OCI-LY1 (cell line): ENCODE measurements around the gene PIK3R1.

Experiments used
- H2AFZ ChIP-seq: fragments of 200-600 bp; sonication (generic), shearing (Covaris generic); 2 replicates; pipeline ENCODE4 v1.6.0; 2014; ENCODE audit warnings: antibody characterized with exemption, mild to moderate bottlenecking, low read length
- H3F3A ChIP-seq: fragments of 200-600 bp; sonication (generic), shearing (Covaris generic); 2 replicates; pipeline ENCODE4 v1.6.0; 2014; ENCODE audit warnings: mild to moderate bottlenecking, antibody characterized with exemption, low read length, moderate library complexity; ENCODE audit not compliant: insufficient read depth
- H3K27ac ChIP-seq: fragments of 200-600 bp; sonication (generic); 2 replicates; pipeline ENCODE4 v1.5.1; 2014; ENCODE audit warnings: low read length, mixed run types, mild to moderate bottlenecking, low read depth; ENCODE audit not compliant: poor library complexity, severe bottlenecking
- H3K27me3 ChIP-seq: fragments of 200-600 bp; sonication (generic); 2 replicates; pipeline ENCODE4 v1.6.0; 2014; ENCODE audit warnings: antibody characterized with exemption, mild to moderate bottlenecking, low read length, moderate library complexity; ENCODE audit not compliant: insufficient read depth
- H3K36me3 ChIP-seq: fragments of 200-600 bp; sonication (generic); 2 replicates; pipeline ENCODE4 v1.6.1; 2014; ENCODE audit warnings: mild to moderate bottlenecking, antibody characterized with exemption, low read length, moderate library complexity, mixed read lengths; ENCODE audit not compliant: insufficient read depth
- H3K4me1 ChIP-seq: fragments of 200-600 bp; sonication (generic); 2 replicates; pipeline ENCODE4 v1.5.1; 2014; ENCODE audit warnings: mild to moderate bottlenecking, low read length, moderate library complexity; ENCODE audit not compliant: insufficient read depth, severe bottlenecking
- H3K4me2 ChIP-seq: fragments of 200-600 bp; sonication (generic), shearing (Covaris generic); 2 replicates; pipeline ENCODE4 v1.6.1; 2014; ENCODE audit warnings: low read length
- H3K4me3 ChIP-seq: fragments of 200-600 bp; sonication (generic); 2 replicates; pipeline ENCODE4 v1.5.1; 2014; ENCODE audit warnings: low read length, low read depth, mild to moderate bottlenecking, mixed read lengths; ENCODE audit not compliant: poor library complexity, severe bottlenecking
- H3K79me2 ChIP-seq: fragments of 200-600 bp; shearing (Covaris generic); 2 replicates; pipeline ENCODE4 v1.6.1; 2016; ENCODE audit warnings: mixed run types, low read length, mixed read lengths; ENCODE audit not compliant: insufficient read depth
- H3K9ac ChIP-seq: fragments of 200-600 bp; sonication (generic), shearing (Covaris generic); 2 replicates; pipeline ENCODE4 v1.6.1; 2014; ENCODE audit warnings: mild to moderate bottlenecking, low read length, mixed read lengths
- H3K9me2 ChIP-seq: fragments of 200-600 bp; sonication (generic), shearing (Covaris generic); 2 replicates; pipeline ENCODE4 v1.6.1; 2014; ENCODE audit warnings: low read depth, mild to moderate bottlenecking, low read length, mixed read lengths
- H3K9me3 ChIP-seq: fragments of 200-600 bp; shearing (Covaris generic); 2 replicates; pipeline ENCODE4 v1.6.1; 2014; ENCODE audit warnings: low read length, mixed read lengths
- H4K20me1 ChIP-seq: fragments of 200-600 bp; sonication (generic), shearing (Covaris generic); 2 replicates; pipeline ENCODE4 v1.6.0; 2016; ENCODE audit warnings: mild to moderate bottlenecking, low read length; ENCODE audit not compliant: insufficient read depth
- CTCF ChIP-seq: fragments of 200-600 bp; sonication (generic), shearing (Covaris generic); IDR thresholded peaks from 2 replicates; pipeline ENCODE4 v1.5.1; 2017; ENCODE audit warnings: mild to moderate bottlenecking, antibody characterized with exemption, low read length, moderate library complexity, mixed read lengths
- EZH2 ChIP-seq: fragments of 200-600 bp; sonication (generic), shearing (Covaris generic); IDR thresholded peaks from 2 replicates; pipeline ENCODE4 v1.8.0; 2017; ENCODE audit warnings: borderline replicate concordance, mixed run types, mild to moderate bottlenecking, antibody characterized with exemption, low read length, moderate library complexity, mixed read lengths

The PIK3R1 gene

DNA sequence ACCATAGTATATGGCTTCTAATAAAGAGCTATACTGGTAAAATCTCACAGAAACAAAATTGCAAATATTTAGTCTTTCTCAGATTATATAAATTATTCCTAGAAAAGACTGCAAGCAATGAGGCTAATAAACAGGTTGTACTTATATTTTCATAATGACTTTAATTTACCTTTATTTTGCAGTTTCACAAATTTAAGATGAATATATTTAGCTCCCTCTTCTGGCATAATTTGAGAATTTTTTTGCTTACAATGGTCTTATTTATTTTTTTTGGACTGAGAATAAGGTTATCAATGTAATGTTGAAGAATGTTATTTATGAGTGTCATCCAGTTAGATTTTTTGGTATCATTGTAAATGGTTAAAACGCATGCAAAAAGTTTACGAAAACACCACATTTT is 56.7 kb downstream of the PIK3R1 start:
- Histone ChIP-seq H3K36me3 (peaks cover 31% of the 10 kb centered on the region; the same call in 1 of the 2 replicates), H3K79me2 (0 out of 2 replicates have a peak, but pooled peaks cover 12% of the 10 kb centered on the region), H3K4me3 (no peak overlapping the region), H3K9me2 (no peaks in the 10 kb centered on the region), H3K4me1 (peaks cover 17% of the 10 kb centered on the region), H2AFZ (no peak overlapping the region), H3K27me3 (no peaks in the 10 kb centered on the region), H3K9me3 (no peaks in the 10 kb centered on the region), H3K4me2 (no peak overlapping the region), H3K9ac (no peak overlapping the region), H3F3A (no peaks in the 10 kb centered on the region), H4K20me1 (no peaks in the 10 kb centered on the region), H3K27ac (no peak overlapping the region)
- no peak for TF ChIP-seq EZH2
- peak; percentile 42; the same call in 1 of the 2 replicates for TF ChIP-seq CTCF

DNA sequence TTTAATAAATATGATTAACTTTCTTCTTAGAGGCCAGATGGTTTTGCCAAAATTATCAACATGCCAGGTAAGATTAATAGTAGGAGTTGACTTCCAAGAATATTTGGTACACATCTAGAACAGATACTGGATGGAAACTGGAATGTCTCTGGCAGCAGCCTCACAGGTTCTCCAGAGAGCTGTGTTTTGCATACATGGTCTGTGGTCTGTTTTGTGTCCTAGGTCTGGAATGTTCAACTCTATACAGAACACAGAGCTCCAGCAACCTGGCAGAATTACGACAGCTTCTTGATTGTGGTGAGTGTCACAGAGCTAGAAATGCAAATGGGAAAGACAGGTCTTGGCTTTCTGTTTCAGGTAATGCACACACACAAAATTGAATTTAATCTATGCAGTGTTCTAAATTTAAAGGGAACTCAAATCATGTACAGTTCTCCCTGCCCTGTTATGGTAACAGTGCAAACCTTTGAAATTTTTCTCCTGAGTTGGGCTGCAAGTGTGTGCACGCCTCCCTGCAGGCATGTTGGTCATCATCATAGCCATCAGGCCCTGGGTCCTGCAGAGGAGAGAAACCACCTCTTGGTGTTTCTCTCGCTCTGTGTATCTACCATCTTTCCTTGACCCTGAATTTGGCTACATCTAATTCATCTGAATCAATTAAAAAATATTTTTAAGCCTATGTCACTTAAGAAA is 58.3 kb downstream of the PIK3R1 start:
- H2AFZ ChIP-seq: no peak overlapping the region
- no peaks in the 10 kb centered on the region for H3K9me2 ChIP-seq
- 0 out of 2 replicates have a peak, but pooled peaks cover 8% of the 10 kb centered on the region for H3K79me2 ChIP-seq
- peaks cover 1% of the 10 kb centered on the region for H3K4me1 ChIP-seq
- H3K9ac ChIP-seq: no peak overlapping the region
- no peak overlapping the region for H3K27ac ChIP-seq
- peaks cover 38% of the 10 kb centered on the region; the same call in 1 of the 2 replicates for H3K36me3 ChIP-seq
- no peaks in the 10 kb centered on the region for H3K9me3 ChIP-seq
- H3K27me3 ChIP-seq: no peaks in the 10 kb centered on the region
- no peak overlapping the region for H3K4me2 ChIP-seq
- TF ChIP-seq EZH2: no peak
- no peak for TF ChIP-seq CTCF
- no peaks in the 10 kb centered on the region for H3F3A ChIP-seq
- H3K4me3 ChIP-seq: no peak overlapping the region
- H4K20me1 ChIP-seq: no peaks in the 10 kb centered on the region

- Histone ChIP-seq H3K9me3 (no peaks in the 10 kb centered on the region), H3K27ac (no peak overlapping the region), H3K27me3 (no peaks in the 10 kb centered on the region), H3K9me2 (no peaks in the 10 kb centered on the region), H3K4me3 (no peak overlapping the region), H3K79me2 (0 out of 2 replicates have a peak, but pooled peaks cover 8% of the 10 kb centered on the region), H3K9ac (no peak overlapping the region), H3K4me1 (no peaks in the 10 kb centered on the region), H2AFZ (no peak overlapping the region), H4K20me1 (no peaks in the 10 kb centered on the region), H3K4me2 (no peak overlapping the region), H3K36me3 (peaks cover 50% of the 10 kb centered on the region), H3F3A (no peaks in the 10 kb centered on the region)
- TF ChIP-seq EZH2 (no peak), CTCF (no peak)
Observed at GRCh38 chr5:68274847-68275651, 59.5 kb downstream of the PIK3R1 start.
